ENCODE measurements around the gene TEP1. TPM values are rescaled to one million over a fixed set of nuclear protein-coding genes. Genes with fewer than 3 reads are reported as not detected.

Gene TEP1
- total RNA-seq, 1 experiment from 2014 or later: 15.8 TPM

- TF ChIP-seq CTCF (conservative IDR thresholded peaks at IDR 0.05): no peak
- H3K79me2 ChIP-seq (ENCODE audit: insufficient read depth, low read length): no peaks in the 10 kb centered on the region
- peak overlapping the region; percentile 9 to 33 (median 12); a peak in 4 of 7 replicates for H3K27ac Mint-ChIP-seq
- H2AK5ac ChIP-seq (ENCODE audit: insufficient read length, low read length): no peak overlapping the region
- no peak overlapping the region for H3K27ac ChIP-seq (ENCODE audit: insufficient read length, low read depth, low read length)
- no peak overlapping the region for H4K5ac ChIP-seq (ENCODE audit: insufficient read length, low read depth, low read length)
- no peak overlapping the region for H3K9ac ChIP-seq (ENCODE audit: extremely low read depth, insufficient read length, low read length)
- no peak overlapping the region for H3K4me2 ChIP-seq (ENCODE audit: insufficient read depth, insufficient read length, low read length)
- H3T11ph ChIP-seq (ENCODE audit: low read length): no peak overlapping the region
- H4K91ac ChIP-seq (ENCODE audit: insufficient read length, low read depth, low read length): no peak overlapping the region
- H3K4me1 ChIP-seq (ENCODE audit: insufficient read depth, low read length): peaks cover 9% of the 10 kb centered on the region; the same call in 1 of the 2 replicates
- H3K23ac ChIP-seq (ENCODE audit: insufficient read length, low read depth, low read length): no peak overlapping the region
- no peaks in the 10 kb centered on the region for H3K9me3 Mint-ChIP-seq
- no peak overlapping the region for H2BK12ac ChIP-seq (ENCODE audit: insufficient read length, low read depth, low read length)
- no peaks in the 10 kb centered on the region for H4K20me1 ChIP-seq (ENCODE audit: control insufficient read depth, insufficient read depth, insufficient read length)
- no peak overlapping the region for H3K18ac ChIP-seq (ENCODE audit: insufficient read length, low read depth, low read length)
- H3K56ac ChIP-seq (ENCODE audit: insufficient read length, low read depth, low read length): no peak overlapping the region
- no peak for DNase-seq
- H2BK20ac ChIP-seq (ENCODE audit: low read depth, low read length, poor library complexity, severe bottlenecking): no peak overlapping the region
- H4K8ac ChIP-seq (replicated peaks; ENCODE audit: insufficient read length, low read depth, low read length): no peak overlapping the region
- no peak overlapping the region for H2BK15ac ChIP-seq (ENCODE audit: low read depth, low read length)
- H3K23me2 ChIP-seq (ENCODE audit: insufficient read length, low read depth, low read length, poor library complexity, severe bottlenecking): no peaks in the 10 kb centered on the region
- H3K9me3 ChIP-seq (ENCODE audit: control insufficient read depth, low read depth, low read length): no peaks in the 10 kb centered on the region
- H3K4ac ChIP-seq (ENCODE audit: low read depth, low read length): no peak overlapping the region
- H3K14ac ChIP-seq (ENCODE audit: insufficient read depth, low read length): no peak overlapping the region
- H3K27me3 ChIP-seq (ENCODE audit: insufficient read depth, low read length): no peaks in the 10 kb centered on the region
- no peaks in the 10 kb centered on the region for H3K36me3 Mint-ChIP-seq (ENCODE audit: insufficient read depth in 1 of 3, low read depth in 3 of 3)
- peaks cover 11 to 12% of the 10 kb centered on the region in 2 experiments for H3K4me1 Mint-ChIP-seq
- H2AFZ ChIP-seq (ENCODE audit: low read length): peak overlapping the region; percentile 66
- H3K4me3 Mint-ChIP-seq: no peak overlapping the region; a peak in 1 of 5 replicates
- H3K79me1 ChIP-seq (ENCODE audit: insufficient read depth, low read depth, low read length, poor library complexity, severe bottlenecking): no peaks in the 10 kb centered on the region
- H3K27me3 Mint-ChIP-seq (ENCODE audit: low read depth): no peaks in the 10 kb centered on the region
- H2BK120ac ChIP-seq (ENCODE audit: low read depth, low read length, poor library complexity, severe bottlenecking): no peak overlapping the region
- WGBS (ENCODE audit: extremely low coverage, insufficient read length, low lambda C conversion rate): no CpG with 5 or more reads among the region's 5 CpGs
- no peak overlapping the region for H2BK5ac ChIP-seq (ENCODE audit: insufficient read length, low read length)
Measured at GRCh38 chr14:20427231-20428009, 14.1 kb upstream of the TEP1 start.
